Measurements from ENCODE around the gene GZMM.

Gene GZMM

DNA sequence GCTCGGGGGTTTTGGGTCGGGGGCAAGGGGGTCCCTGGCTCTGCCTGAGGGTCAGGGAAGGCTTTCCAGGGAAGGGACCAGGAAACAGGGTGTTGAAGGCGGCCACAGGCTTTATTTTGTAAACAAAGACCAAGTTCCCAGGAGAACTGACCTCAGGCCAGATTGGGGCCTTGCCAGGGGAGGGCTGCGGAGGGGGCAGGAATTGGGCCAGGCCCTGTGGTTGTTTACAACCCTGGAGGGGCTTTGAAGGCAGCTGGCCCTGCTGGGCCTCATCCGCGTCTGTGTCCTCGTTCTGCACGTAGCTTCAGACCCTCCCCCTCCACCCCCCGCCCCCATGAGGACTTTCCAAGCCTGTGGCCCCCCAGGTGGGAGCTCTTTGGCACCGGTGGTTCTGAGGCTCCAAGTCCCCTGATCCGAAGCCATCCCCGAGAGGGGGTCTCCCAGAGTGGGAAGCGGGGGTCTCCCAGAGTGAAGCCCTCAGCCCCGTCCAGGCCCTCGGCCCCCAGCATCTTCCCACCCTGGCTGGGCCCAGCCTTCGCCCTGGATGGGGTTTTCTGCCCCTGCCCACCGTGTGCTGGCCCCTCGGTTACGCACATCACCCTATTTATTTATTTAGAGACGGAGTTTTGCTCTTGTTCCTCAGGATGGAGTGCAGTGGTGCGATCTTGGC lies 15.1 kb downstream of the GZMM start:
- no peak for DNase-seq (ENCODE audit: low read depth in 3 of 3, low spot score in 1 of 3)

DNA sequence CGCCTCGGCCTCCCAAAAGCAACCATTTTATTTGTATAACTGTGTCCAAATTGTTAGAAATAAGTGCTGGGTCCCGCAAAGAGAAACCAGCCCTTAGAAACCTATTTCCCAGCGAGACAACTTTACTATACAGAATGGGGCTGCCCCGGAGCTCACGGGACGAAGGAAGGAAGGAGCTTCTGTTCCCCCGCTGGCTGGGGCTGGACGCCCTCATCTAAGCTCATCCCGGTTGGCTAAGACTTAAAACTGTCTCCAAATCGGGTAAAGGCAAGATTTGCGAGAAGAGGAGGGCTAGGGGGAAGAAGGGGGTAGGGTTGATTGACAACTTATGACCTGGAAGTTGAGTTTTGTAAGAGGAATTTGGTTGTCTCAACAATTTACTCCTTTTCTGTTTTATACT lies 16.3 kb downstream of the GZMM start:
- no peak for DNase-seq (ENCODE audit: low read depth in 3 of 3, low spot score in 1 of 3)

DNA sequence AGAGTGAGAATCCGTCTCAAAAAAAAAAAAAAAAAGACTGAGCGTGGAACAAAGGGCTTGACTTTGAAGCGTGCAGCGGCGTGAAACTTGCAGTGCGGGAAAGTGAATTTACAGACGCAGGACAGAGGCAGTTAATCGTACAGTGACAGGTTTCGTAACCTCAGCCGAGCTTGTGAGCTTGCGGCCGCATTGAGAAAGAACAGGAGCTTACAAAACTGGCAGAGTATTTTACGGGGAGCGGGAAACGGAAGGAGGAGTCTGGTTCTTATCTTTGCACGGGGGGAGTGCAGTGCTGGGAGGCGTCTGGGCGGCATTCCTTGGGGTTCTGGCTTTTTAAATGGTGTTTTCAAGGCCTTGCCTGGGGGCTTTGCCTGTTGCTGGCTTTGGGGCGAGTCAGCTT lies 22.6 kb downstream of the GZMM start:
- no peak for DNase-seq (ENCODE audit: low read depth in 3 of 3, low spot score in 1 of 3)

DNA sequence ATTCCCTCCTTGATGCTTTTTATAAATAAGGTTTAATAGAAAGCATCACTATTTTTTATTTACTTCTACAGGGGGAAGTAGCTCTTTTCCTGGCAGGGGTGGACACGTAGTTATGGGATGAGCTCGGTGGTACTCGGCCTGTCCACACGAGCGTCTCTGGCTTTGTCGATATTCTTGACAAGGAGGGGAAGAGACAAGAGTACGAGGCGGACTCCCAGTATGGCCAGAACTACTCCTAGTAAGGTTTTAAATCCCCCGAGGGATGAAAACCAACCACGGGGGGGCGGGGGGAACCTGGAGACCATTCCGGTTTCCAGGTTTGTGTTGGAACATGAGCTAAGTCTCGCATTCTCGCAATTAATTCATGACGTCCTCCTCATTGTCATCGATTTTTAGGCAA lies 23.0 kb downstream of the GZMM start:
- no peak for DNase-seq (ENCODE audit: low read depth in 3 of 3, low spot score in 1 of 3)

GRCh38 chr19:567296-567900 lies 23.5 kb downstream of the GZMM start:
- no peak for DNase-seq (ENCODE audit: low read depth in 3 of 3, low spot score in 1 of 3)

DNA sequence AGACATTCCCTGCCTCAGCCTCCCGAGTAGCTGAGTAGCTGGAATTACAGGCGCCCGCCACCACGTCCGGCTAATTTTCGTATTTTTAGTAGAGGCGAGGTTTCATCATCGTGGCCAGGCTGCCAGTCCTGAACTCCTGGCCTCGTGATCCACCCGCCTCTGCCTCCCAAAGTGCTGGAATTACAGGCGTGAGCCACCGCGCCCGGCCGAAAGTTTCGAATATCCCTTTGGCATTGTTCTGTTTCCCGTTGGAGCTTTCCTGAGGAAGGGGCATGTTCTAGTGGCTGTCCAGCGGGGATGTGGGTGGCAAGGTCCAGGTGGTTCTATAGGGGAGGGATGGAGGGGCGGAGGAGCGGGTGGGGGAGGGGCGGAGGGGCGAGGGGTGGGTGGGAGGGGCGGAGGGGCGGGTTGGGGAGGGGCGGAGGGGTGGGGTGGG lies 26.4 kb downstream of the GZMM start:
- no peak for DNase-seq (ENCODE audit: low read depth in 3 of 3, low spot score in 1 of 3)

DNA sequence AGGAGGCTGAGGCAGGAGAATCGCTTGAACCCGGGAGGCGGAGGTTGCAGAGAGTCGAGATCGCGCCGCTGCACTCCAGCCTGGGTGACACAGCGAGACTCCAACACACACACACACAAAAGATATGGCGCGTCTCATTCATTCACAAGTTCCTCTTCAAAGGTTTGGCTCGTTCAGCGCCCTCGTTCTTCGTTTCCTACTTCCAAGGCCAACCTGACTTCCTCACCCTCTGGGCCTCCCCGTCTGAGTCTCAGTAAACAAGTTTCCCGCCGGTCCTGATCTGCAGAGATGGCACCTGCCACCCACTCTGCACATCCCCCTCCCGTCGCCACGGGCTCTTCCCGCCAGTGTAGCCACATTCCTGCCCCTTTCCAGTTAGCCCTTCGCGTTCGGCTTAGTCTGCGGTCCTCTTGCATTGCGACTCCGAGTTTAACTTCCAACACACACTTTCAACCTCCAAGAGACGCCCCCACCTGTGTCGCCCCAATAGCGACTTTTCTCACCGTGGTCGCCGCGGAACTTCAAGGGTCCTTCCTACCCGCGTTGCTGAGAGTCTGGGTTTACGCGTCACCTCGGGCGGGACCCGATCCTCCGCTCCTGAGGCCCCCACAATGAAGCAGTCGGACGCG lies 27.2 kb downstream of the GZMM start:
- no peak for DNase-seq (ENCODE audit: low read depth in 3 of 3, low spot score in 1 of 3)

GRCh38 chr19:571566-571974 lies 27.7 kb downstream of the GZMM start:
- DNase-seq (ENCODE audit: low read depth in 3 of 3, low spot score in 1 of 3): no peak

DNA sequence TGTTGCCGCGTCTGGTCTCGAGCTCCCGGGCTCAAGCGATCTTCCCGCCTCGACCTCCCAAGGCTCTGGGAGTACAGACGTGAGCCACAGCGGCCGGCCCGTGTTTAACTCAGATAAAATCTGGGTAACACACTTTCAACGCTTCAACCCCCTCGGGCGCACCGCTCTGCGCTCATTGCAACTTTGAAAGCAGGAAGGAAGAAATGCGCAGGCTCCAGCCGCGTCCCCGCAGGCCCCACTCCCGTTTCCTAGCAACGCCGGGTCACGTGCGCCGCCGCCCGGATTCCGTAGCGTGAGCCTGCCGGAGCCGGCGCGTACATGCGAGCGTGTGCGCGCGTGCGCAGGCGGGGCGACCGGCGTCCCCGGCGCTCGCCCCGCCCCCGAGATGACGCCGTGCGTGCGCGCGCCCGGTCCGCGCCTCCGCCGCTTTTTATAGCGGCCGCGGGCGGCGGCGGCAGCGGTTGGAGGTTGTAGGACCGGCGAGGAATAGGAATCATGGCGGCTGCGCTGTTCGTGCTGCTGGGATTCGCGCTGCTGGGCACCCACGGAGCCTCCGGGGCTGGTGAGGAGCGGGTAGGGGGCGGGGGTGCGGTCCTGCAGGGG lies 28.4 kb downstream of the GZMM start, which contains the start of gene BSG:
BSG (plus strand) TSS at position 457 of the 603 bp plus-strand sequence; CDS start at position 496, 39 bp downstream.
- DNase-seq (ENCODE audit: low read depth in 3 of 3, low spot score in 1 of 3): peak; percentile 94 to 96 (median 96)

GRCh38 chr19:572743-573518 lies 29.1 kb downstream of the GZMM start:
- DNase-seq (ENCODE audit: low read depth in 3 of 3, low spot score in 1 of 3): no peak

DNA sequence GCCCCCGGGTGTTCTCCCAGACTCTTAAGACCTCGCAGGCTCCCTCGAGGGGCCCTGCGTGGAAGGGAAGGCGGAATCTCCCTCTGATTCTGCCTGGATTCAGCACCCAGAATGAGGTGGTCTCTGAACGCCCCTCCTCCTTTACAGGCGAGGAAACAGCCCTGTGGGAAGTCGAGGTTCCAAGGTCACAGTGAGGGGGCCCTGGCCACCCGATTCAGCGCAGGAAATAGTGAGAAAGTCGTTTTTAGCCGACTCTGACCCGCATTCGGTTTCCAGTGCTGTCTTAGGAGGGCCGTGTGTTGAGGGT lies 29.6 kb downstream of the GZMM start:
- DNase-seq (ENCODE audit: low read depth in 3 of 3, low spot score in 1 of 3): no peak

DNA sequence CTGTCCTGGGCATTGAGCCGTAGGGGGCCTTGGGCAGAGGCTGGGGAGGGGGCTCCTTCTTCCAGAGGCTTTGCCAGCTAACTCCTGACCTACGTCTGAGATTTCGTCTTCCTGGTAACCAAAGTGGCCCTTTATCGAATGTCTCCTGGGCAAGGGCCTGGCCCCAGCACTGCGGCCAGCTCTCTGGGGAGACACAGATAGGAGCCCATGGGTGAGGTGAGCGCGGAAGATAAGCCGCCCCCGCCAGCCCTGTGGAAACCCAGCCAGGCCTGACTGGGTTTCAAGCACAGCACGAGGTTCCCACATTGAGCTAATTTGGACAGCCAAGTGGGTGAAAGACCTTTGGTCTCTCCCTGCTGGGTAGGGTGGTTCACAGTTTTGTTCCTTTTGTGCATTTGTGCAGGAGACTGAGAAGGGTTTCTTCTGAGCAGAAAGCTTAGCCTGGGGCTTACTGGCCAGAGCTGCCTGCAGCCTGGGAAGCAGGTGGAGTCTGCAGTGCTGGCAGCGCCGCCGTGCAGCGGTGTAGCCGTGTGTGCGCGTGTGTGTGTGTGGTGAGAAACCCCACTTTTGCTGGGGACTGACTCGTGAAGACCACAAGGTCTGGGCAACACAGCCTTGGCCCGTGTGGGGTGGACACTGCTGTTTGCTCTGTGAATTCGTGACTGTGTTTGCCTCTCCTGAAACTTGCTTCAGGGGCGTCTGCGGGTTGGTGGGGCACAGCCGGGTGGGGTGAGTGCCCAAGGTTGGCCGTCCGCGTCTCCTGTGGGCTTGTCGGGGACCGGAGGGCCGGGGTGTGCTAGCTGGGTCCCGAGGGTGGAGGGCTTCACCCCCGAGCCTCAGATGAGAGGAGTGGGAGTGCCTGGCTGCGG lies 31.0 kb downstream of the GZMM start:
- no peak for DNase-seq (ENCODE audit: low read depth in 3 of 3, low spot score in 1 of 3)

- DNase-seq (ENCODE audit: low read depth in 3 of 3, low spot score in 1 of 3): no peak
Measured at GRCh38 chr19:575527-576506, 32.0 kb downstream of the GZMM start.

- DNase-seq (ENCODE audit: low read depth in 3 of 3, low spot score in 1 of 3): no peak
Measured at GRCh38 chr19:576768-577438, 33.0 kb downstream of the GZMM start.

DNA sequence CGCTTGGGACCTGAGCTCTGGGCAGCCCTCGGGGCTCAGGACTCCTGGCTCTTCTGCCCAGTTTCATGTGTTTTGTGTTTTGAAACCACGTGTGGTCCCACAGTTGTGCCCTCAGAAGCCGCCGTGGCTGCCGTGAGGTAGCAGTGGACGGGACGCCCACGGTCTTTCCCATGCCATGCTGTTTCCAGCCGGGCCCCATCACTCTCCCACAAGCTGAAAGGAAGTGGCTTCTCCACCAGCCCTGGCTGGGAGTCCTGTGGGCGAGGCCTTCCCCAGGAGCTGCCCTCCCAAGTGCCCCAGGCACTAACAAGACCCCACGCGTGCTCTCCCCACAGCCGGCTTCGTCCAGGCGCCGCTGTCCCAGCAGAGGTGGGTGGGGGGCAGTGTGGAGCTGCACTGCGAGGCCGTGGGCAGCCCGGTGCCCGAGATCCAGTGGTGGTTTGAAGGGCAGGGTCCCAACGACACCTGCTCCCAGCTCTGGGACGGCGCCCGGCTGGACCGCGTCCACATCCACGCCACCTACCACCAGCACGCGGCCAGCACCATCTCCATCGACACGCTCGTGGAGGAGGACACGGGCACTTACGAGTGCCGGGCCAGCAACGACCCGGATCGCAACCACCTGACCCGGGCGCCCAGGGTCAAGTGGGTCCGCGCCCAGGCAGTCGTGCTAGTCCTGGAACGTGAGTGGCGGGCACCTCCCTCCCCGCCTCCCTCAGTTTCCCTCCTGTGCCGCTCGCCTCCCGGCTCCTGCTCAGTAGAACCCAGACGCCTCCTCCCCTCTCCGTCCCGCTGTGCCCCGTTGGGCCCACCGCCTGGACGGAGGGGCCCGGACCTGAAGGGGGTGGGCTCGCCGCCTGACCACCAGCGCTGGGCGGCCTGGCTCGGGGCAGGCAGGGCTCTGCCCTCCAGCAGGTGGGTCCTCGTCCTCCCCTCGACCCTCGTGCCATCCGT lies 33.9 kb downstream of the GZMM start:
- no peak for DNase-seq (ENCODE audit: low read depth in 3 of 3, low spot score in 1 of 3)

GRCh38 chr19:579111-579841 lies 35.4 kb downstream of the GZMM start:
- no peak for DNase-seq (ENCODE audit: low read depth in 3 of 3, low spot score in 1 of 3)

GRCh38 chr19:579842-580155 lies 35.9 kb downstream of the GZMM start:
- no peak for DNase-seq (ENCODE audit: low read depth in 3 of 3, low spot score in 1 of 3)
